ENCODE measurements around the gene GSG1L.

The GSG1L gene

DNA sequence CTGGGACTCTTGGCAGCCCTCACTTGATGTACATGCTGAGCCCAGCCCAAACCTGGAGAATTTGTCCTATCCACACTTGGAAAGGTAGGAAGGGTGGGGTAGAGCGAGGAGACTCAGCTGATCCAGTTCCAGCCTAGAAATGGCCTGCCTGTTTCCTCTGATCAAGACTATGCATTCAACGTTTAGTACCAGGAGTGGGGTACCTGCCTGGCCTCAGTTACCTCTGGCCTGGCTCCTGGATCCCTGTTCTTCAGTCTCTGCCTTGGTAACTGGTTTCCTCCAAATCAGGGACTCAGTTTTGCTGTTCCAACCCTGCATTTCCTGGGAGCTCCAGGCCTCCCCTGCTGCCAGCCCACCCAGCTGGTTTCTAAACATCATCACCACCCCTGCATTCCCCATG, 233.5 kb downstream of the GSG1L start:
- H3K27ac Mint-ChIP-seq, result no peak overlapping the region
- H3K4me3 Mint-ChIP-seq, result no peak overlapping the region
- peaks cover 3 to 8% of the 10 kb centered on the region in 2 donors for H3K9me3 Mint-ChIP-seq
- no peaks in the 10 kb centered on the region for H3K4me1 Mint-ChIP-seq (ENCODE audit: low read depth in 2 of 2)
- peaks cover 11 to 35% of the 10 kb centered on the region in 2 donors for H3K27me3 Mint-ChIP-seq
- no peak for DNase-seq
- no peaks in the 10 kb centered on the region for H3K36me3 Mint-ChIP-seq (ENCODE audit: insufficient read depth)
- ATAC-seq (replicated peaks), result no peak

DNA sequence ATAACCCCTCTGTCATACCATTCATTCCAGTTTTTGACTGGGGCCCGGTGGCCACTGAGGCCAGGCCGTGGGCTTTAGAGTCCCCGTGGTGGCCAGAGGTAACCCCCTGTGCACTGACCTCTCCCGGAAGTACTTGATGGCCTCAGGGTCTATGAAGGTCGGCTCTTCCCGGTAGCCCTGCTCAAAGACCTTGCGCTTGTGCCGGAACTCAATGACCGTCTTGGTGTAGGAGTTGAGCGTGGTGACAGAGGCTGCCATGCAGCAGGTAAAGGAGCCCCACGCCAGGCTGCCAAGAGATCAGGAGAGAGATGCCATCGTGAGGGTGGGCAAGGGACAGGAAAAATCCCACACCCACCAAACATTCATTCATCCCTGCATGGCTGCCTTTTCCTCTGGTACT, 234.8 kb downstream of the GSG1L start:
- ATAC-seq (replicated peaks) (no peak), DNase-seq (no peak)
- H3K4me3 Mint-ChIP-seq, result no peak overlapping the region
- H3K27me3 Mint-ChIP-seq, result peaks cover 7 to 29% of the 10 kb centered on the region in 2 donors
- H3K9me3 Mint-ChIP-seq, result peaks cover 3 to 8% of the 10 kb centered on the region in 2 donors
- no peaks in the 10 kb centered on the region for H3K36me3 Mint-ChIP-seq (ENCODE audit: insufficient read depth)
- H3K4me1 Mint-ChIP-seq (ENCODE audit: low read depth in 2 of 2), result no peaks in the 10 kb centered on the region
- H3K27ac Mint-ChIP-seq, result no peak overlapping the region

DNA sequence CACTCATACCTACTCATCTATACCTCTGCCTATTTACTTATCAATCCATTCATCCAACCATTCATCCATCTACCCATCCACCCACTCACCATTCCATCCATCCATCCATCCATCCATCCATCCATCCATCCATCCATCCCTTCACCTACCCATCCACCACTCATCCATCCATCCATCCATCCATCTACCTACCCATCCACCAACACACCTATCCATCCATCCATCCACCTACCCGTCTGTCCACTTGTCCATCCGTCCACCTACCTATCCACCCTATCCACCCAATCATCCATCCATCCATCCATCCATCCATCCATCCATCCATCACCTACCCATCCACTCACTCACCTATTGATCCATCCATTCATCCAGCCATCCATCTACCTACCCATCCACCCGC, 235.7 kb downstream of the GSG1L start:
- peaks cover 3 to 8% of the 10 kb centered on the region in 2 donors for H3K9me3 Mint-ChIP-seq
- H3K4me1 Mint-ChIP-seq (ENCODE audit: low read depth in 2 of 2), result no peaks in the 10 kb centered on the region
- H3K4me3 Mint-ChIP-seq, result no peak overlapping the region
- H3K27ac Mint-ChIP-seq, result no peak overlapping the region
- peaks cover 7 to 29% of the 10 kb centered on the region in 2 donors for H3K27me3 Mint-ChIP-seq
- DNase-seq (no peak), ATAC-seq (replicated peaks) (no peak)
- H3K36me3 Mint-ChIP-seq (ENCODE audit: insufficient read depth), result no peaks in the 10 kb centered on the region

DNA sequence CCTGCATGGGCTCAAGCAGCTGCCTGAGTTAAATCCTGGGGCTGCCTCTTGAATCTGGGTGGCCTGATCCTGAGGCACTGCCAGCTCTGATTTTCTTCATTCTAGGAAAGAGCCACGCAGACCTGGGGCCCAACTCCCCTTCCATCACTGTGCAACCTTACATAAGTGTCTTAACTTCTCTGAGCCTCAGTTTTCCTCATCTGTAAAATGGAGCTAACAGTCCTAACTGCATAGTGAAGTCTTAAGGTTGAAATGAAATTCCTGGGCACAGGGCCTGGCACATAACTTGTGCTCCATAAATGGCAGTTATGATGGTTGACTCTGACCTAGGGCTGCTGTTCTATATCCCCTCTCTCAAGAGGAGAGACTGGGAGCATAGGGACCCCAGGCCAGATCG, 236.6 kb downstream of the GSG1L start:
- Mint-ChIP-seq H3K4me3 (no peak overlapping the region), H3K27ac (no peak overlapping the region), H3K27me3 (peaks cover 7 to 24% of the 10 kb centered on the region in 2 donors), H3K9me3 (peaks cover 3 to 8% of the 10 kb centered on the region in 2 donors), H3K4me1 (ENCODE audit: low read depth in 2 of 2) (no peaks in the 10 kb centered on the region), H3K36me3 (ENCODE audit: insufficient read depth) (no peaks in the 10 kb centered on the region)
- no peak for ATAC-seq (replicated peaks)
- no peak for DNase-seq

DNA sequence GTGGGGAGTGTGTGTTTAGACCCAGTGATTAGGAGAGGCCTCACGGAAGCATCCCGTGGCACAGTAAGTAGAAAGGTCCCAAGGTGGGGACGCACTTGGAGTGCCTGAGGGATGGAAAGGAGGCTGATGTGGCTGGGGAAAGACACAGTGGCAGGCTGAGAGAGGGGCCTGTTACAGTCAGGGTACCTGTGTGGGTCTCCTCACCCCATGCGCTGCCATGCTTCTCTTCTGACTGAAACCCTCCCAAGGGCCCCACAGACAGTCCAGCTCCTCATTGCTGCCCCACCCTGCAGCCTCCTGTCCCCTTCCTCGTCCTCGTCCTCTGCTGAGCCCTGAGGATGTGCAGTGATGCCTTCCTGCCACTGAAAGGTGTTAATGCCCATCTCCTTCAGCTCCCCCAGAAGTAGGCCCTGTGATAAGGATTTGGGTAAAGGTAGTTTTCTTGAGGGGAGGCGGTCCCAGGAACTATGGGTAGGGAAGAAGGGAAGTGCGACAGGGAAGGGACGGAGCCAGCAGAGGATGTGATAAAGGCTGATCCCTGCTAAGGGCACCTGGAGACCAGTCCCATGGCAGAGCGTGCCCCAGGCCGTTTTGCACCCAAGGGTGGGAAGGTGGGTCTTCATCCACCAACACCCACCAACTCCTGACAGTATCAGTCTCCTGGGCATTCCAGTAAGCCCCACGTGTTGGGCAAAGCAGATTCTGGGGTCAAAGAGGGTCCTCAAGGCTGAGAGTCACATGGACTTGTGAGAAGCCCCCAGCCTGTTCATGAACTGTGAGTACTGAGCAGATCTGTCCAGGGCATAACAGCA, 237.2 kb downstream of the GSG1L start:
- DNase-seq, result no peak
- ATAC-seq (replicated peaks), result no peak
- H3K4me3 Mint-ChIP-seq, result no peak overlapping the region
- peaks cover 3 to 8% of the 10 kb centered on the region in 2 donors for H3K9me3 Mint-ChIP-seq
- no peaks in the 10 kb centered on the region for H3K4me1 Mint-ChIP-seq (ENCODE audit: low read depth in 2 of 2)
- no peaks in the 10 kb centered on the region for H3K36me3 Mint-ChIP-seq (ENCODE audit: insufficient read depth)
- H3K27ac Mint-ChIP-seq, result no peak overlapping the region
- peaks cover 9 to 22% of the 10 kb centered on the region in 2 donors for H3K27me3 Mint-ChIP-seq

DNA sequence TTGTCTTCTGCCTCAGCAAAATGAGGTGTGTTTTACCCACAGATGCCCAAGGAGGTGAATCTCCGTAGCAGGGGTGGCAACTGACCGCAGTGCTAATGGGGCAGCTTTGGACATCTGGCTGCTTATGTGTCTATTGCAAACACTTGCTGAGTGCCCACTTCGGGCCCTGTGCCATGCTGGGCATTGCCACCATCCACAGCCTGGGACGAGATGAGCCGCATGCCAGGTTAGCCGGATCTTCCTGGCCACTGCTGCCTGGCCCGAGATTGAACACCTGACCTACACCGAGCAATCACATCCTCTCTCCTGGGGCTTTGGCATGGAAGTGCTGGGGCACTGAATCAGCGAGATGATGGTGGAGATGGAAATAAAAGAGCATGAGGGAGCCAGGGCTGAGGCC, 238.7 kb downstream of the GSG1L start:
- H3K9me3 Mint-ChIP-seq, result no peaks in the 10 kb centered on the region
- peaks cover 15 to 27% of the 10 kb centered on the region in 2 donors for H3K27me3 Mint-ChIP-seq
- H3K4me3 Mint-ChIP-seq, result no peak overlapping the region
- no peak for ATAC-seq (replicated peaks)
- no peaks in the 10 kb centered on the region for H3K4me1 Mint-ChIP-seq (ENCODE audit: low read depth in 2 of 2)
- no peak overlapping the region for H3K27ac Mint-ChIP-seq
- no peaks in the 10 kb centered on the region for H3K36me3 Mint-ChIP-seq (ENCODE audit: insufficient read depth)
- DNase-seq, result no peak

DNA sequence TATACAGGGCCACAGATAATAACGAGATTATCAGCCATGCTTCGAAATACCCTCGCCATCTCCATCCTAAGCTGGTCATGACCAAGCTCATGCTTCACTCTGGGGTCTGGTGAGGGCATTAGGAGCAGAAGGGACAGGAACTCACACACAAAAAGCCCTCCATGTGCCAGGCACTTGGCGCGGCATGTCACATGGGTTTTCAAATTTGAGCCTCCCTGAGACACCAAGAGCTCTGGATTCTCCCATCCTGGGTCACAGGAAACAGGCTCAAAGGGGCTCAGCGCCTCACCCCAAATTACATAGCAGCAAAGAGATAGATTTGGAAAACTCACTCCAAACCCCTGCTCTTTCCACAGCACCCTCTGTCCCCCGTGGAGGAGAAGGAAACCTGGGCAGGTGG, 239.5 kb downstream of the GSG1L start:
- H3K36me3 Mint-ChIP-seq (ENCODE audit: insufficient read depth), result no peaks in the 10 kb centered on the region
- H3K27me3 Mint-ChIP-seq, result peaks cover 23 to 35% of the 10 kb centered on the region in 2 donors
- no peak overlapping the region for H3K4me3 Mint-ChIP-seq
- H3K9me3 Mint-ChIP-seq, result no peaks in the 10 kb centered on the region
- H3K4me1 Mint-ChIP-seq (ENCODE audit: low read depth in 2 of 2), result no peaks in the 10 kb centered on the region
- DNase-seq (no peak), ATAC-seq (replicated peaks) (no peak)
- no peak overlapping the region for H3K27ac Mint-ChIP-seq

DNA sequence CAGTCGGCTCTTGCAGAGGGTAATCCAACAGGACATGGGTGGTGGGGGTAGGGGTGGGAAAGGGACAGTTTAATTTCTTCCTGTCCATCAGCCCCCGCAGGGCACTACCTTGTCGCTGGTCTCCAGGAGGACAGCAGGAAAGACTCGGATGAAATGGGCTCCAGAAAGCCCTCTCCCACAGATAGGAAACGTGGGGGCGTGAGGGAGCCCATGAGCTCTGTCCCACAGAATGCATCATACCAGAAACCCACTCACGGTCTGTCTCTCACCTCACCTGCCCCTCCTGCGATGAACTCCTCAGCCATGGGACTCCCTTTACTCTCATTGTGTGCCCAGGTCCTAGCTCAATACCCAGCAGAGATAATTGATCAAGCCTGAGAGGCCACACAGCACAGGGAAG, 240.1 kb downstream of the GSG1L start:
- H3K36me3 Mint-ChIP-seq (ENCODE audit: insufficient read depth), result no peaks in the 10 kb centered on the region
- ATAC-seq (replicated peaks) (no peak), DNase-seq (no peak)
- no peaks in the 10 kb centered on the region for H3K9me3 Mint-ChIP-seq
- peaks cover 28 to 38% of the 10 kb centered on the region in 2 donors for H3K27me3 Mint-ChIP-seq
- H3K4me3 Mint-ChIP-seq, result no peak overlapping the region
- no peaks in the 10 kb centered on the region for H3K4me1 Mint-ChIP-seq (ENCODE audit: low read depth in 2 of 2)
- H3K27ac Mint-ChIP-seq, result no peak overlapping the region

DNA sequence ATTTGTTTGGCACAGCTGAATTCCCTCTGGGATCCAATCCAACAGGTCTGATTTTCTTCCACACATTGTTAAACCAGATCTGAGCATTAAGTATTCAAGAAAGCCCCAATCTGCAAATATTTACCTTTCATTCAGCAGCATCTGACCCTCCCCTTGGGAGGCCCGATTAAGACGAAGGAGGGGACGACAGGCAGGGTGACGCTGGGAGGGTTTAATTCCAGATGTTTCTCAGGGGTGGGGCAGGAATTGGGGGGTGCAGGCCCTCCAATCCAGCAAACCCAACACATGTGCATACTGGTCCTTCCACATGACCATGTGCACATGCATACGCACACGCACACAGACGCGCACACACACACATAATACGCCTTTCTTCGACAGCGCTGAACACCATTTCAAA, 240.5 kb downstream of the GSG1L start:
- Mint-ChIP-seq H3K36me3 (ENCODE audit: insufficient read depth) (no peaks in the 10 kb centered on the region), H3K4me3 (no peak overlapping the region), H3K27me3 (peaks cover 32 to 38% of the 10 kb centered on the region in 2 donors), H3K4me1 (ENCODE audit: low read depth in 2 of 2) (no peaks in the 10 kb centered on the region), H3K9me3 (no peaks in the 10 kb centered on the region), H3K27ac (no peak overlapping the region)
- DNase-seq (no peak), ATAC-seq (replicated peaks) (no peak)

DNA sequence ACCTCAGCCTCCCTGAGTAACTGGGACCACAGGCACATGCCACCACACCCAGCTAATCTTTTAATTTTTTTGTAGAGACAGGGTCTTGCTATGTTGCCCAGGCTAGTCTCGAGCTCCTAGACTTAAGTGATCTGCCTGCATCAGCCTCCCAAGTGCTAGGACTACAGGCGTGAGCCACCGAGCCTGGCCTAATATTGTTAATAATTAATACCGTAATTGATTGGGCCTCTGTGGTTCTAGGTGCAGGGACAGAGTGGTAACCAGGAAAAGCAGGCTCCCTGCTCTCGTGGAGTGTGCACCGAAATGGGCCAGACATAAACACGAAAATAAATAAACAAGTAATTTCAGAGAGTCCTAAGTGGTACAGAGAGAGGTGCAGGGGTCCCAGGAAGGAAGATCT, 241.0 kb downstream of the GSG1L start:
- DNase-seq (no peak), ATAC-seq (replicated peaks) (no peak)
- Mint-ChIP-seq H3K4me1 (ENCODE audit: low read depth in 2 of 2) (no peaks in the 10 kb centered on the region), H3K36me3 (ENCODE audit: insufficient read depth) (no peaks in the 10 kb centered on the region), H3K27me3 (peaks cover 36 to 42% of the 10 kb centered on the region in 2 donors), H3K27ac (no peak overlapping the region), H3K9me3 (no peaks in the 10 kb centered on the region), H3K4me3 (no peak overlapping the region)

DNA sequence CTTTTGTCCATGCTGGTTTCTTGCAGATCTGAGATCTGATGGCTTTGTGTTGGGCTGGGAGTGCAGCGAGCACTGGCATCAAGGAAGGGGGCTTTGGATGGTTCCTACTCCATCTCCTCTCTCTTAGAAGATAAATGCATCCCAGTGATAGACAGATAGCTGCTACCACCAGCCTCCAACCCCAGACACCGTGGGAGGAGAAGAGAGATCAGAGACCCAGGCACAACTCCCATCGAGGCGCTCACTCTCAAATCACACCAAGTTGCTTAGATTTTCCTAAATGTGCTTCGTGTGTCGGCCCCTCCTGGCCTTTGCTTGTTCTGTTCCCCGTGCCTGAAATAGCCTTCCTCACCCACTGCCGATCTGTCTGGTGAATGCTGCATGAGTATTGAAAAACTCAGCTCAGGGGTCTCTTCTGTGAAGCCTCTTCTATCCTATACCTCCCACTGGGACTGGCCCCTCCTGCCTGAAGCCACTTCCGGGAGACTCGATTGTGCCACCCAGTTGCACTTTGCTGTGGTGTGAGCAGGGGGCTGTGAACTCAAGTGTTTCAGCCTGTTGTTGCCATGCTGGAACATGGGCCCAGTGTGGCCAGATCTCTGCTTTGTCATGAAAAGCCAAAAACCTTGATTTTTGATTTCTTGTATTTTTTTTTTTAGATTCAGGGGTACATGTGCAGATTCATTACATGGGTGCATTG, 242.7 kb downstream of the GSG1L start:
- Mint-ChIP-seq H3K4me1 (ENCODE audit: low read depth in 2 of 2) (no peaks in the 10 kb centered on the region), H3K27me3 (peaks cover 53 to 60% of the 10 kb centered on the region in 2 donors), H3K4me3 (no peak overlapping the region), H3K36me3 (ENCODE audit: insufficient read depth) (no peaks in the 10 kb centered on the region), H3K9me3 (no peaks in the 10 kb centered on the region), H3K27ac (no peak overlapping the region)
- ATAC-seq (replicated peaks) (no peak), DNase-seq (no peak)

DNA sequence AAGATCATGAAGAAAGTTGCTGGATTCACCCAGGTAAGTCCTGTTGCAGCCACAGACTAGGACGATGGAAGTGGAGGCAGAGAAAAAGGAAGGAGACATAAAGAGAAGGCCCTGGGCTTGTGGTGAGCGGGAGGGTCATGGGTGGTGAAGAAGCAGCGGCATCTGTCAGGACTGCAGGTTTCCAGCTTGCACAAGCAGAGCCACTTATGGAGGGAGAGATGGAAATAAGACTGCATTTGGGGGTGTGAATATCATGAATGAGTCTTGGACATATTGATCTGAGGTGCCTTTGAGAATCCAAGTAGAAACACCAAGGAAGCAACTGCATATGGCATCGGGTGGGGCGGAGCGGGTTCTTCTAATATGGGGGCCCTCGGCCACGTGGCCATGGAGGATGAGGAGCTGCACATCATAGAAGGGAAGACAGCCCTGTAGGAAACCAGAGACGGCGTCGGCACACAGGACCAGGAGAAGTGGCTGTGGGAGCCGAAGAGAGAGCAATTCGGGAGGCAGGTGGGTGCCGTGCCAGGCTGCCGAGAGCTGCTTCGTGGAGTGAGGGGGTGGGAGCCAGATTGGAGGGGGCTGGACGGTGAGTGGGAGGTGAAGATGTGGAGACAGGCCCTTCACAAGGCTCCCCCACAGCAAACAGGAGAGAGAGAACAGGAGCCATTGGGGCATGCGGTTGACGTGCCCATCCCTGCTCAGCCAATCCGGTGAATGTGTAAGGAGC, 243.5 kb downstream of the GSG1L start:
- Mint-ChIP-seq H3K27me3 (peaks cover 54 to 67% of the 10 kb centered on the region in 2 donors), H3K9me3 (no peaks in the 10 kb centered on the region), H3K27ac (no peak overlapping the region), H3K4me1 (ENCODE audit: low read depth in 2 of 2) (no peaks in the 10 kb centered on the region), H3K4me3 (no peak overlapping the region), H3K36me3 (ENCODE audit: insufficient read depth) (no peaks in the 10 kb centered on the region)
- DNase-seq, result no peak
- no peak for ATAC-seq (replicated peaks)

DNA sequence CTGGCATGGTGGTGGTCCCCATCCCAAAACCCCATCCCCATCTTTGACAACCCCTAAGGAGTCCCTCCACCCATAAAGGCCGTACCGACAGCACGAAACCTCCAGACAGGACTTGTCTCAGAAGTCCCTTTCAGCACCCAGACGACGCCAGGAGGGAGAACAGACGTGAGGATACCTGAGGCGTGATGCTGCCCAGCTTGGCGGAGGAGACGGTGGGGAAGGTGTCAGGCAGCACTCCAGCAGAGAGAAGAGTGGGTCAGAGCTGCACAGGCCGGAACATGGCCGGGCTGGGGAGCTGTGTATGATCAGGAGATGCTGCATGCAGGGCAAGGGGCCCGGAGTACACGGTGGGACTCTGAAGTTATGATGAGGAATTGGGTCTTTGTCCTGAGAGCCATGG, 244.2 kb downstream of the GSG1L start:
- H3K27me3 Mint-ChIP-seq, result peaks cover 54 to 71% of the 10 kb centered on the region in 2 donors
- no peak for ATAC-seq (replicated peaks)
- DNase-seq, result no peak
- no peak overlapping the region for H3K27ac Mint-ChIP-seq
- no peak overlapping the region for H3K4me3 Mint-ChIP-seq
- no peaks in the 10 kb centered on the region for H3K4me1 Mint-ChIP-seq (ENCODE audit: low read depth in 2 of 2)
- no peaks in the 10 kb centered on the region for H3K9me3 Mint-ChIP-seq
- H3K36me3 Mint-ChIP-seq (ENCODE audit: insufficient read depth), result no peaks in the 10 kb centered on the region
